ENCODE results near the gene GPR152.

GPR152 gene, protein sequence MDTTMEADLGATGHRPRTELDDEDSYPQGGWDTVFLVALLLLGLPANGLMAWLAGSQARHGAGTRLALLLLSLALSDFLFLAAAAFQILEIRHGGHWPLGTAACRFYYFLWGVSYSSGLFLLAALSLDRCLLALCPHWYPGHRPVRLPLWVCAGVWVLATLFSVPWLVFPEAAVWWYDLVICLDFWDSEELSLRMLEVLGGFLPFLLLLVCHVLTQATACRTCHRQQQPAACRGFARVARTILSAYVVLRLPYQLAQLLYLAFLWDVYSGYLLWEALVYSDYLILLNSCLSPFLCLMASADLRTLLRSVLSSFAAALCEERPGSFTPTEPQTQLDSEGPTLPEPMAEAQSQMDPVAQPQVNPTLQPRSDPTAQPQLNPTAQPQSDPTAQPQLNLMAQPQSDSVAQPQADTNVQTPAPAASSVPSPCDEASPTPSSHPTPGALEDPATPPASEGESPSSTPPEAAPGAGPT

DNA sequence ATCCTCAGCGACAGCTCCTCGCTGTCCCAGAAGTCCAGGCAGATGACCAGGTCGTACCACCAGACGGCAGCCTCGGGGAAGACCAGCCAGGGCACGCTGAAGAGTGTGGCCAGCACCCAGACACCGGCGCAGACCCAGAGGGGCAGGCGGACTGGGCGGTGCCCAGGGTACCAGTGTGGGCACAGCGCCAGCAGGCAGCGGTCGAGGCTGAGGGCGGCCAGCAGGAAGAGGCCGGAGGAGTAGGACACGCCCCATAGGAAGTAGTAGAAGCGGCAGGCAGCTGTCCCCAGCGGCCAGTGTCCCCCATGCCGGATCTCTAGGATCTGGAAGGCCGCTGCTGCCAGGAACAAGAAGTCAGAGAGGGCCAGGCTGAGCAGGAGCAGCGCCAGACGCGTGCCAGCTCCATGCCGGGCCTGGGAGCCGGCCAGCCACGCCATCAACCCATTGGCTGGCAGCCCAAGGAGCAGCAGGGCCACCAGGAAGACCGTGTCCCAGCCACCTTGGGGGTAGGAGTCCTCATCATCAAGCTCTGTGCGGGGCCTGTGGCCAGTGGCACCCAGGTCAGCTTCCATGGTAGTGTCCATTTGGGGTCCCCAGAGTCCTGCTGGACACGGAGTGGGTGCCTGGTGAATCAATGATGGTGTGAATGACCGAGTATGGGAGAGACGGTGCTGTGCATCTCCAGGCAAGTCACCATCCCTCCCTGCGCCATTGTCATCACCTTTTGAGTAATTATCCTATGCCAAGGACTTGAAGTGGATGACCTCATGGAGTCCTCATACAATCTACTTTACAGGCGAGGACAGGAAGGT, at the start of gene GPR152:
GPR152 (minus strand) TSS at position 589 of the 812 bp plus-strand sequence; CDS start at position 584, 5 bp downstream.
- Histone ChIP-seq H3K4me1 (ENCODE audit: control insufficient read depth, insufficient read depth, low read length) (no peaks in the 10 kb centered on the region), H3K4me3 (ENCODE audit: low read depth, low read length) (no peak within 1 kb of the TSS), H3K9ac (ENCODE audit: low read depth, low read length) (no peak within 1 kb of the TSS), H3K36me3 (ENCODE audit: control insufficient read depth, insufficient read depth, low read length) (no peaks in the 10 kb centered on the region), H3K27me3 (ENCODE audit: control insufficient read depth, insufficient read depth, low read length) (no peaks in the 10 kb centered on the region), H3K9me3 (ENCODE audit: control insufficient read depth, insufficient read depth, low read length) (no peaks in the 10 kb centered on the region)

DNA sequence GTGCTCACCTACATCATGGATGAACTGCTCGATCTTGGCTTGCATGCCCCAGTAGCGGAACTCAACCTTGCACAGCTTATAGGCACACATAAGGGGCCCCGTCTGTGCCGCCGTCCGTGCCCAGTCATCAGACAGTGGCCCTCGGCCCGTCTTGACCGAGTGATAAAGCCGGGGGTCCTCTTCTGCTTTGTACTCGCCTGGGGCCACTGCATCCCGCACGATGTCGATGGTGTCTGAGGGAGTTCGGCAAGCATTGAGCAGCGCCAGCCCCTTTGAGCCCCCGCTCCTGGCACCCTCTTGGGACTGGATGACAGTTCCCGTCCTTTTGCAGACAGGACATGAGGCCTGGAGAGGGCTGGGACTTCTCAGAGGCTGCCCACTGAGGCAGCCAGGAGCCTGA, 49.3 kb upstream of the GPR152 start:
- Histone ChIP-seq H3K4me1 (ENCODE audit: control insufficient read depth, insufficient read depth, low read length) (peaks cover 4% of the 10 kb centered on the region), H3K4me3 (ENCODE audit: low read depth, low read length) (no peak overlapping the region), H3K9ac (ENCODE audit: low read depth, low read length) (no peak overlapping the region), H3K36me3 (ENCODE audit: control insufficient read depth, insufficient read depth, low read length) (peaks cover 38% of the 10 kb centered on the region), H3K9me3 (ENCODE audit: control insufficient read depth, insufficient read depth, low read length) (no peaks in the 10 kb centered on the region), H3K27me3 (ENCODE audit: control insufficient read depth, insufficient read depth, low read length) (peaks cover 2% of the 10 kb centered on the region)

DNA sequence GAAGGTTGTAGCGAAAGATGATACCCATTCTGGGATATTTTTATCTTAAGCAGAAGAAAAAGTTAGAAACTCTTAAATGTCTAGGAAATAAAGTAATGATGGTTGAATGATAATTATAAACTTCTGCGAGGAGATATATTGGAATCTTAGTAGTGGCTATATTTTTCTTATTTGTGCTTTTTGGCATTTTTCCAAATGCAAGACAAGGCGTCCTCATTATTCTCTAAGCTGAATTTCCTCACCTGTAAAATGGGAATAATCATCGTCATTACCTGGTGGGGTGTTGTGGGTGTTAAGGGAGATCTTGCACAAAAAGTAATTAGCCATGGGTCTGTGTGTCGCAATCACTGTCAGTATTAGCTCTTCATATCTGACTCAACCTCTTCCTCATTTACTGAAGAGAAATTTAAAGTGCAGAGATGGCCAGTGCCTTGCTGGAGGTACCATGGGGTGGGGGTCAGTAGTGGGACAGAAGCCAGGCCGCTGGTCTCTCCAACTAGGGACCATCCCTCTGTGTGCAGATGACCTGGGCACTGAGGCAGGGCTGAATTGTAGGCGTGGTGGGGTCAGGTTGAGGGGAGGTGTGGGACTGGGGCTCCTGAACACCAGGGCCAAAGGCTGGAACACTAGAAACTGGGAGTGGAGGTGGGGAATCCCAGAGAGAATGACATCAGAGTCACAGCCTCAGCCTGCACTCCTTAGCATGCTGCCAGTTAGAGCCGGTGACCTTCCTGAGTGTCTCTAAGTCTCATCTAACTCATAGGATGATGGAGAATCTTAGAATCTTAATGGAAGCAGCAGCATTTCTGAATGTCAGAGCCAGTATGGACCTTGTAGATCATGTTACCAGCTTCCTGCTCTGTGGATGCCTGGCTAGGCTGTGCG, 48.5 kb upstream of the GPR152 start:
- H3K4me1 ChIP-seq (ENCODE audit: control insufficient read depth, insufficient read depth, low read length) = peaks cover 4% of the 10 kb centered on the region
- peaks cover 41% of the 10 kb centered on the region for H3K36me3 ChIP-seq (ENCODE audit: control insufficient read depth, insufficient read depth, low read length)
- H3K27me3 ChIP-seq (ENCODE audit: control insufficient read depth, insufficient read depth, low read length) = peaks cover 2% of the 10 kb centered on the region
- no peak overlapping the region for H3K9ac ChIP-seq (ENCODE audit: low read depth, low read length)
- H3K9me3 ChIP-seq (ENCODE audit: control insufficient read depth, insufficient read depth, low read length) = no peaks in the 10 kb centered on the region
- no peak overlapping the region for H3K4me3 ChIP-seq (ENCODE audit: low read depth, low read length)

DNA sequence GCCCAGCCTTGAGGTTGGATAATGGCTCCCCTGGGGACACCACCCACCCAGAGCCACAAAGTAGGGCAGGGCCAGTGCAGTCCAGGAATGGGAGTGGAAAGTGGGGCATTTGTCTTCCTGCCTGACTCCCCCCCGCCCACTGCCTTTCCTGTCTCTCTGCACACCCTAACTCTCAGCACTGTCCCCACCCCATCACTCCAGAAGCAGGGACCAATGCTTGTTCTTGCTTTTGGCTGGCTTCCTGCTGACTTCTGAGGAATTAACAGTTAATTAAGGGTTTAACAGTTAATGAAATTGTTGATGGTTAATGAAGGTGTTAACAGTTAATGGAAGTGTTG, 47.9 kb upstream of the GPR152 start:
- H3K36me3 ChIP-seq (ENCODE audit: control insufficient read depth, insufficient read depth, low read length) = peaks cover 46% of the 10 kb centered on the region
- H3K9me3 ChIP-seq (ENCODE audit: control insufficient read depth, insufficient read depth, low read length) = no peaks in the 10 kb centered on the region
- peaks cover 2% of the 10 kb centered on the region for H3K4me1 ChIP-seq (ENCODE audit: control insufficient read depth, insufficient read depth, low read length)
- H3K4me3 ChIP-seq (ENCODE audit: low read depth, low read length) = no peak overlapping the region
- no peak overlapping the region for H3K9ac ChIP-seq (ENCODE audit: low read depth, low read length)
- H3K27me3 ChIP-seq (ENCODE audit: control insufficient read depth, insufficient read depth, low read length) = peaks cover 2% of the 10 kb centered on the region

DNA sequence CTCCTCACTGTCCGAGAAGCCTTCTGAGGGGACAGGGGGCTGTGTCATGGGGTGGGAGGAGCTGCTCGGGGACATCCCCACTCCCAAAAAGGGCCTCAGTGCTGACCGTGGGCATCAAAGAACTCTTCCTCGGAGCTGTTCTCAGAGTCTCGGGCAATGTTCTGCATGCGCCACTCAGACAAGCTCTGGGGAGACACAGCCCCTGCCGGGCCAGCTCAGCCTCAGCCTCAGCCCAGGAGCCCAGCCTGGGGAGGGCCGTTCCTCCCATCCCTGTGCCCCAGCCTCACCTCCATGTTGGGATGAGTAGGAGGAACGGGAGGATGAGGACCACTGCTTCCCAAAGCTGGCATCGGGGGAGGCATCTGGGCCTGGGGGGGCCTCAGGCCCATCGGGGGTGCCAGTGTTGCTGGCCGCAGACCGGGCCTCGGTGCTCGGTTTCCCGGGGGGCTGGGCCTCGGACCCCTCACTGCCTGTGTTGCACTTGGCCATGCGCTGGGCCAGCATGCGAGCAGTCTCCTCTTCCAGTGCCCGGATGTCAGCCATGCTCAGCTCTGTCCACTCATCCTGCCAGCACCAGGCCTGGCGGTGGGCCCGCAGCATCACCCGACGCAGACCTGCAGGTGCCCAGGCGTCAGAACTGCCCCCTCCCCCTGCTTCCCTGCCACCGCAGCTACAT, 47.4 kb upstream of the GPR152 start:
- Histone ChIP-seq H3K4me1 (ENCODE audit: control insufficient read depth, insufficient read depth, low read length) (no peaks in the 10 kb centered on the region), H3K9me3 (ENCODE audit: control insufficient read depth, insufficient read depth, low read length) (no peaks in the 10 kb centered on the region), H3K36me3 (ENCODE audit: control insufficient read depth, insufficient read depth, low read length) (peaks cover 46% of the 10 kb centered on the region), H3K27me3 (ENCODE audit: control insufficient read depth, insufficient read depth, low read length) (peaks cover 2% of the 10 kb centered on the region), H3K4me3 (ENCODE audit: low read depth, low read length) (no peak overlapping the region), H3K9ac (ENCODE audit: low read depth, low read length) (no peak overlapping the region)

DNA sequence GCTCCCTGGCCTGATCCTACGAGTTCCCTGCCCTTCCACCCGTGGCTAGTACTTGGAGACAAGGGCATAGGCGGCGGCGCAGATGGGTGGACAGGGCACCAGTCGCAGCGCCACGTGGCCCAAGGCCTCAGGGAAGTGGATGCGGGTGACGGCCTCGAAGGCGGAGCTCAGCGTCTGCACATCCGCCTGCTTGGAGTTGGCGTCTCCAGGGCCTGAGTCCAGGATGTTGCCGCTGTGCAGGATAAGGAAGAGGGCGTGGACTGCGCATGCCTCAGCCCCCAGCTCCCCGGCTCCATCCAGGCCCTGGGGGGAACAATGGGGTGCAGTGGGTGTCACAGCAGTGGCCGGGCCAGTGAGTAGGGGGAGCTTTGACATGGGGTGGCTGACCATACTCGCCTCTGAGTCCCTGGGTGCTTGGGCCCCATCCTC, 46.0 kb upstream of the GPR152 start:
- H3K9me3 ChIP-seq (ENCODE audit: control insufficient read depth, insufficient read depth, low read length) = no peaks in the 10 kb centered on the region
- no peaks in the 10 kb centered on the region for H3K4me1 ChIP-seq (ENCODE audit: control insufficient read depth, insufficient read depth, low read length)
- peaks cover 50% of the 10 kb centered on the region for H3K36me3 ChIP-seq (ENCODE audit: control insufficient read depth, insufficient read depth, low read length)
- no peak overlapping the region for H3K4me3 ChIP-seq (ENCODE audit: low read depth, low read length)
- no peak overlapping the region for H3K9ac ChIP-seq (ENCODE audit: low read depth, low read length)
- H3K27me3 ChIP-seq (ENCODE audit: control insufficient read depth, insufficient read depth, low read length) = peaks cover 2% of the 10 kb centered on the region

DNA sequence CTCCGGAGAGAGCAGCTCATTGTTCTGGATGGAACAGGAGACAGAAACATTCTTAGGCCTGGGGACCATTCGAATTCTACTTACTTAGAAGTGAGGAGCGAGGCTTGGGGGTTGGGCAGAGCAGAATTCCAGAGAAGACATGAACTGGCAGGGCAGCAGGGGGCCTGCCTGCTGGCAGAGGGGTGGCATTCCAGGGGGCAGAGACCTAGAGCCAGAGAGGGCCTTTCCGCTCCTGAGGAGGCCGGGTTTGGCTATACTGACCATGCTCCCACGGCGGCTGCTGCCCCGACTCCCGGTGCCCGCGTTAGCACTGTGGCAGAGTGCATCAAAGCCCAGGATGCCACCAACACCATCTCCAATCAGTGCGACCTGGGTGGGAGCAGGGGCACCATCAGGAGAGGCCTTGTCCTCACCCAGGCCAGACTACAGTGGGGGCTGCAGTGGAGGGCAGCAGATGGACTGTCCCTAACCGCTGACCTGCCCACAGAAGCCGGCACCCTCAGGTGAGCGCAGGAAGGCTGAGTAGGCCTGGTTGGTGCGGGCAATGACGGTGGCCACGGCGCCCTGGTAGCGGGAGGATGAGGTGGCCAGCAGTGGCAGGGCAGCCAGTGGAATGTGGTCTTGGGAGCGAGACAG, 45.2 kb upstream of the GPR152 start:
- Histone ChIP-seq H3K4me1 (ENCODE audit: control insufficient read depth, insufficient read depth, low read length) (no peaks in the 10 kb centered on the region), H3K9ac (ENCODE audit: low read depth, low read length) (no peak overlapping the region), H3K4me3 (ENCODE audit: low read depth, low read length) (no peak overlapping the region), H3K36me3 (ENCODE audit: control insufficient read depth, insufficient read depth, low read length) (peaks cover 55% of the 10 kb centered on the region), H3K9me3 (ENCODE audit: control insufficient read depth, insufficient read depth, low read length) (no peaks in the 10 kb centered on the region), H3K27me3 (ENCODE audit: control insufficient read depth, insufficient read depth, low read length) (no peaks in the 10 kb centered on the region)

DNA sequence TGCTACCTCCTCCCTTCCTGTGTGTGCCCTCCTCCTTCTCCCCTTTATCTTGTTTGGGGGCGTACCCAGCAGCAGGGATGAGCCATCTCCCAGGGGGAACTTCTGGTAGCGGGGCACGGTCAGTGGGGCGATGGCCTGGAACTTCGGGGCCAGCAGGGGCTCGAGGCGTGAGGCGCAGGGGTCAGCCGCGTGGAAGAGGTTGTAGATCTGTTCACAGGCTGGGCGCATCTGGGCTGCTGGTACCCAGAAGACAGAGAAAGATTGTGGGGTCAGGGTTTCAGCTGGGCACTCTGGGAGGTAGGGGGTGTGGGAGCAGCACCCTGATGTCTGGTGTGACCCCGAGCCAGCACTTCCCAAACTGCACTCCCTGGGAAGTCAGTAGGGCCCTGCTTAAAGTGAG, 43.6 kb upstream of the GPR152 start:
- Histone ChIP-seq H3K4me3 (ENCODE audit: low read depth, low read length) (no peak overlapping the region), H3K9me3 (ENCODE audit: control insufficient read depth, insufficient read depth, low read length) (no peaks in the 10 kb centered on the region), H3K27me3 (ENCODE audit: control insufficient read depth, insufficient read depth, low read length) (no peaks in the 10 kb centered on the region), H3K4me1 (ENCODE audit: control insufficient read depth, insufficient read depth, low read length) (no peaks in the 10 kb centered on the region), H3K9ac (ENCODE audit: low read depth, low read length) (no peak overlapping the region), H3K36me3 (ENCODE audit: control insufficient read depth, insufficient read depth, low read length) (peaks cover 55% of the 10 kb centered on the region)

DNA sequence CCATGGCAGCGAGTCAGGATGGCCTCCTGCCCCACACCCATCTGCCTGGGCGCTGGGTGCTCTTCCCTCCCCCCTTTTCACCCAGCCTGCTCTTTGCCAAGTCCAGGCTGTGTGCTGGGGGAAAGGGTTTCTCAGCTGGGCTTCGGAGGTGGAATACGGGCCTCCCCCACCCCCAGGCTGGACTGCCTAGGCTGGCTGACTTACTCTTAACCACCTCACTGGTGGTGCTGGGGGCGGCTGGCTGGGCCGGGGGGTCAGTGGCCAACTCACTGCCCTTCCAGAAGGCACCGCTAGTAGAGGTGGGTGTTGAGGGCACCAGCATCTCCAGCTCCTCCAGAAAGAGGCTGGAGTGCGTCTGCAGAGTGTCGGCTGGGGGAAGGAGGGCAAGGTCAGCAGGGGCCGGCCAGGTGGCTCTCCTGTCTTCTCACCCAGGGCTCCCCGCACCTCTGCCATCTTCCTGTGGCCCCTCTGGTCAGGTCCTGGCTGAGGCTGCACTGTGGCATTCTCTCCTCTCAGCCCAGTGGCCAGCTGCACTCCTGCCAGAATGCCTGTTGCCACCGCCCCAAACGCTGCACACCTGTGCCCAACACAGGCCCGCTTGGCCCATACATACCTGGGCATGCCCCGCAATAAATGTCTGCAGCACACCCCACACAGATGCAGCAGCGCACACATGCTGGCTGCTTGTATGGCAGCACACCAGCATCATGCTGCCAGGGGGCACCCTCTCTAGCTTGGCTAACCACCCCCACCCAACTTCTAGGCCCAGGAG, 42.9 kb upstream of the GPR152 start:
- Histone ChIP-seq H3K4me3 (ENCODE audit: low read depth, low read length) (no peak overlapping the region), H3K27me3 (ENCODE audit: control insufficient read depth, insufficient read depth, low read length) (no peaks in the 10 kb centered on the region), H3K9me3 (ENCODE audit: control insufficient read depth, insufficient read depth, low read length) (no peaks in the 10 kb centered on the region), H3K4me1 (ENCODE audit: control insufficient read depth, insufficient read depth, low read length) (no peaks in the 10 kb centered on the region), H3K36me3 (ENCODE audit: control insufficient read depth, insufficient read depth, low read length) (peaks cover 55% of the 10 kb centered on the region), H3K9ac (ENCODE audit: low read depth, low read length) (no peak overlapping the region)

Data from iPS-15b (cell line).